ENCODE results near the gene SLC24A4.

SLC24A4 gene

GRCh38 chr14:92507174-92507768 lies 184.3 kb downstream of the SLC24A4 start:
- DNase-seq, result no peak

- no peak for DNase-seq
Measured at GRCh38 chr14:92510972-92511371, 188.0 kb downstream of the SLC24A4 start.

DNA sequence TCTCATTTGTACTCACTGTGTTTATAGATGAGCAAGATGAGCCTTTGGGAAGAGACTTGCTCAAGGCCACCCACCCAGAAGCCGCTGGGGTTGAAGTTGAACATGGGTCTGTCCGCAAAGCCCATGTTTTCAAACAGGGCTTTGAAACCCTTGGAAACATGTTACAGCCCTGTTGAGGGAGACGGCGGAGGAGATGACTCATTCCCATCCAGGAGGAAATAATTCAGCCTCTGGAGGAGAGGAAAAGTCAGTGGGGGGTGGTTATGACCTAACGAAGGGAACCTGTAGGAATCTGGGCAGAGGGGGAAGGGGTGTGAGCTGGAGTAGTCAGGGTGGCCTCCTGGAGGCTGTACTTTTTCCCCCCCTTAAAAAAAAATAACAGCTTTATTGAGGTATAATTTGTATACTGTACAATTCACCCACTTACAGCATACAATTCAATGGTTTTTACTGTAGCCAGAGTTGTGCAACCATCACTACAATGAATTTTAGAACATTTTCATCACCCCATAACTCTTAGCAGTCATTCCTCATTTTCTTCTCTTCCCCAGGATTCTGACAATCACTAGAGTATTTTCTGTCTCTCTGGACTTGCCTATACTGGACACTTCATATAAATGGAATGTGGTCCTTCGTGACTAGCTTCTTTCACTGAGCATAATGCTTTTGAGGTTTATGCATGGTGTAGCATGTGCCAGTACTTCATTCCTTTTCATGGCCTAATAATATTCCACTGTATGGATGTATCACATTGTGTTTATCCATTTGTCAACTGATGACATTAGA lies 188.7 kb downstream of the SLC24A4 start:
- no peak for DNase-seq

DNA sequence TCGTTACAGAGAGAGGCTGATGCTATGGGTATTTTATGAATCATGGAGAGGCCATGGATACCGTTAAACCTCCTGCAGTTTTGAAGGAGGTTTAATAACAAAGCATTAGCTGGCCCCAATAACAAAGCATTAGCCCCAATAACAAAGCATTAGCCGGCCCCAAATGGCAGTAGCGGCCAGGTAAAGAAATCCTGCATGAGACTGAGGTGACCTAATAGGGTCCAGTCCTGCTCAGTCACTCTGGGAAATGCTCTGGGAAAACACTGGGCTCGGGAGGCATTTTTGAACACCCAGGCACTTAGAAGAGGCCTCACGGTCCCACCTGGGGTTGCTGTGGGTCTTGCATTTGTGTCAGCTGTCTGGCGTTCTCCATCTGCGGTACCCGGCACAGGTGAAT lies 189.8 kb downstream of the SLC24A4 start:
- no peak for DNase-seq

- peak; percentile 64 to 70 for DNase-seq
Measured at GRCh38 chr14:92513204-92513965, 190.4 kb downstream of the SLC24A4 start, which contains the start of gene RIN3. Gene RIN3 (plus strand): TSS chr14:92513781. CDS start chr14:92513933, 152 bp downstream.

DNA sequence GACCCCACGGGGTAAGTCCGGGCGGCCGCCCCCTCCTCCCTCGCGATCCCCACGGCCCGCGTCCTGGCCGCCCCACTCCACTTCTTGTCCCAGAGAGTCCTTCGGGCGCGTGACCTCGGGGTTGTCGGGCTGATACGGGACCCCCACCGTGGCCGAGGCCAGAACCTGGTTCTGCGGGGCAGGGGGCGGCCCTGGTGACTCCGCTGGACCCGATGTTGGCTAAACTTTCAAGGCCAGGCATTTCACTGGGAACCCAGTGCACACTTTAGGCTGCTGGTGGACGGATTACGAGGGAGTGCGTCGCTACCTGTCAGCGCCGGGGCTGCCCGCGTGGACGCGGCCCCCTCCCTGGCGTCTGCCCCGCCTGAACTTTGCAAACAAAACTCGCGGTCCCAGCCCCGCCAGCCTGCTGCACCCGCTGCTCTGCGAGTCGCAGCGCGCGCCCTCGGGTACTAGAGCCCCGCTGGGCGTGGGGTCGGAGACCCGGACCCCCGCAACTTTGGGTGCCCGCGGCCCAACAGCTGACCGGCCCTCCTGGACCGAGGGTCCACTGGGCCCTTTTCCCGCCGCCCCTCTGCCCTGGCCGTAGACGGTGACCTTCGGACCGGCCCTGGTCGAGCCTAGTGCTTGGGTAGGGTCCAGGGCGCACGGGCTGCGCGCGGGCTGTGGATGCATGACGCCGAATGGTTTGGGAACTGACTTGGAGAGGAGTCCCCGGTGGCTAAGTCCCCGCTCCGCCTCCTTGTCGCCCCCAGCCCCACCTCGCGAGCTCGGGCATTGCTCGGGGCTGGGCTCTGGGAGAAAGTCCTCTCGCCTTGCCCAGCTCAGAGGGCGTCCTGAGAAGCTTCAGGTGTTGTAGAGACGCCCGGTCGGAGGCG lies 191.2 kb downstream of the SLC24A4 start:
- DNase-seq, result peak; percentile 49 to 63

DNA sequence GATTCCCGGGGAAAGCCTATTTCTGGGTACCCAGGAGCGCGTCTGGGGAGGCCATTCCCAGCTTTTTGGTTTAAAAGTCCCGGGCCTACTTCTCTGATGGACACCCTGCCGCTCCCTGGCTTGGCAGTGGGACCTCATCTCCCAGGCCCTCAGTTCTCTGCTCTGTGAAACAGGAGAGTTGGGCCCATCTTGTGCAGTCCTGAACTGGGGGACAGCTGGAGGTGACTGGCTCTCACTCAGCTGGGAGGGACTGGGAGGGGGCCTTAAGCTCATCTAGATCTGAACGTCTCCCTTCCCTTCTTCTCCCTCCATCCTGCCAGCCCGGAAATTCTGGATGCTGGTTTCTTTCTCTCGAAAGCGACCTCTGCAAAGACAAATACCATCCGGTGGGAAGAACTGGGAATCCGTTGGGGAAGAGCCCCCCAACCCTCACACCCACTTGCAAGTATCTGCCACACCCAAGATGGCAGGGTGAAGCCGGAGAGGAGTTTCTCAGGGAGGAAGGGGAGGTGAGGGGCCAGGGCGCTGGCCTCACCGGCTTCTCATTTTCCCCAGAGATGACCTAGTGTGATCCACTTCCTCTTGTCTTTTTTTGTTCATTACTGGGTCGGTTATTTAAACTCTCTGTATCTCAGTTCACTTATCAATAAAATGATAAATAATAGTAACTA lies 192.0 kb downstream of the SLC24A4 start:
- DNase-seq, result no peak

GRCh38 chr14:92515546-92516343 lies 192.8 kb downstream of the SLC24A4 start:
- no peak for DNase-seq

- no peak for DNase-seq
Measured at GRCh38 chr14:92516344-92516965, 193.5 kb downstream of the SLC24A4 start.

DNA sequence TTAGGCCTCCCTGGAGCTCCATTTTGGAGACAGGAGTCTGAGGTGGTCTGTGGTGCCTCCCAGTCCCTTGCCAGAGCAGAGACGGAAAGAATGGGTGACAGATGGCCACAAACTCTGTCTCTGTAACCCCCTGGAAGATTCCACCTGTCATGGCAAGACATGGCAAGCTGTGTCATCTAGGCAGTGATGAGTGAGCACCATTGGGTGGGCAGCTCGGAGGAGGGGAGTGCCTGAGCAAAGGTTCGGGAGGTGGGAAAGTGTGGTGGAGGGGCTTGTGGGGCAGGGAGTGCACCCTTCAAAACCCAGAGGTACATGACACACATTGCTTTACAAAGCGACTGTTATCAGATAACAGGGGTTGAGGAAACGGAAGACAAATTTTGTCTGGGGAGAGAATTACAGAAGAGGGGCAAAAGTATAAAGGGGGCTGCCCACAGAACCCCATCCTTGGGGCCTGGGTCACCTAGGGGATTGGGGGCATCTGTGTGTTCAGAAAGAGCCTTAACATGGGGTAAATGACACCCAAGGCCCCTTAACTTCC lies 194.1 kb downstream of the SLC24A4 start:
- no peak for DNase-seq

GRCh38 chr14:92517761-92518160 lies 194.8 kb downstream of the SLC24A4 start:
- DNase-seq, result no peak

- DNase-seq, result no peak
Measured at GRCh38 chr14:92519246-92520101, 196.5 kb downstream of the SLC24A4 start.

- no peak for DNase-seq
Measured at GRCh38 chr14:92520102-92521057, 197.4 kb downstream of the SLC24A4 start.

DNA sequence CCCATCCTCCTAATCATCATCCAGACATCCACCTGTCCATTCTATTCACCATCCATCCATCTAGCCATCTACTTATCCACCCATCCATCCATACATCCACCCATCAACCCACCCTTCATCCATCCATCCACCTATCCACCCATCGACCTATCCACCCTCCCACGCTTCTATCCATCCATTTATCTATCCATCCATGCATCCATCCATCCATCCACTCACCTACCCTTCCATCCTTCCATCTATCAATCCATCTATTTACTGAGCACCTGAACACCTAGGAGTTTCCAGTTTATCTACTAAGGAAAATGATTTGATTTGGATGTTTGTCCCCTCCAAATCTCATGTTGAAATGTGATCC lies 198.1 kb downstream of the SLC24A4 start:
- DNase-seq, result no peak

GRCh38 chr14:92523752-92524151 lies 200.8 kb downstream of the SLC24A4 start:
- no peak for DNase-seq

- no peak for DNase-seq
Measured at GRCh38 chr14:92524602-92525185, 201.7 kb downstream of the SLC24A4 start.

DNA sequence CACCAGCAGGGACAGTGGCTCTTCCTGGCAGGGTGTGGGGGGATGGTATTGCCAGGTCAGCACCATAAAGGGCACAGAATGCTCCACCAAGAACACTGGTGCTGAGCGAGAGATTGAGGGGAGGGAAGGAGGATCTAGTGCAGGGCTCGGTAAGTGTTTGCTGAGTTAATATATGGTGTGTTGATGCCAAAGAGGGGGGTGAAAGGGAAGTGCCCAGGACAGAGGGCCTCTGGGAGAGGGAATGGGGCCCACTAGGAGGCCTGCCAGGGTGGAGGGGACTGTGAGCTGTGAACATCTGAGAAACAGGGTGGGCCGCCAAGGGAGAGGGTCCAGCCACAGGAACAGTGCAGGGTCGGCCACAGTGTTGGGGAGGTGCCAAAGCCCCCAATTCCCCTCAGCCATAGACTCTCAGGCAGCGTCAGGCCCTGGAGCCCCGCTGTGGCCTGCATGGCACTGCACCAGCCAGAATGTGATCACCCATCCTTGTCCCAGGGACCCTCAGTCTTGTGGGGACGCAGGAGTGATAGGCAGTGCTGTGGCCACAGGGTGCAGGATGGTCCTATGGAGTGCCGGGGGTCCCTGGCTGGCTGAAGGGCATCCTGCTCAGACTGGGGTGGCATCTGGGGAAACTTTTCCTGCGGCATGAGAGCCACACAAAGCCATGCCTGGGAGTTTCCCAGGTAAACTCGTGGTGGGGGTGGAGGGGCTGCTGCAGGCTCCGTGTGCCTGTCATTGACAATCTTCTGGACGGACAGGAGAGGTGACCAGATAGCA lies 202.5 kb downstream of the SLC24A4 start:
- DNase-seq, result no peak

Measured in activated T-cell treated with anti-CD3 and anti-CD28 coated beads, Interleukin-2, amount 50 U/mL, for 48 hours (primary cell).